Vagina (tissue), 2 donors: ENCODE data around the gene PRDM10. TPM values are rescaled to one million over a fixed set of nuclear protein-coding genes. Genes with fewer than 3 reads are reported as not detected.

Experiments
- DNase-seq, 2 donors: peaks; one replicate each; pipeline ENCODE4 v3.0.0-alpha.2; 2017; ENCODE audit errors: extremely low spot score in 2 of 2
- H3K27ac ChIP-seq: fragments of 200-600 bp; sonication (generic); one replicate; pipeline ENCODE4 v1.5.1; 2019
- H3K27me3 ChIP-seq: fragments of 200-600 bp; sonication (generic); one replicate; pipeline ENCODE4 v1.5.1; 2019
- H3K36me3 ChIP-seq, 2 donors: fragments of 200-600 bp; sonication (generic); one replicate each; pipeline ENCODE4 v1.5.1; 2017 to 2019
- H3K4me1 ChIP-seq: fragments of 200-600 bp; sonication (generic); one replicate; pipeline ENCODE4 v1.5.1; 2019
- H3K4me3 ChIP-seq, 2 donors: fragments of 200-600 bp; sonication (generic); 1 replicate in 1 of 2; 2 replicates in 1 of 2; pipeline ENCODE4 v1.5.1; 2016 to 2019
- H3K9me3 ChIP-seq: fragments of 200-600 bp; sonication (generic); one replicate; pipeline ENCODE4 v1.5.1; 2019
- CTCF ChIP-seq, 3 experiments: fragments of 450-650 bp in 2 of 3; fragments of 200-600 bp in 1 of 3; sonication (generic) in 1 of 3; IDR thresholded peaks; one replicate each; pipeline ENCODE4 v1.5.1; 2017 to 2019; ENCODE audit warnings: antibody characterized with exemption in 3 of 3, mild to moderate bottlenecking in 2 of 3, moderate library complexity in 2 of 3
- POLR2A ChIP-seq, 2 donors: fragments of 450-650 bp; IDR thresholded peaks; one replicate each; pipeline ENCODE4 v1.6.1; 2017; ENCODE audit warnings: antibody characterized with exemption in 2 of 2, mild to moderate bottlenecking in 2 of 2, moderate library complexity in 2 of 2
- POLR2AphosphoS5 ChIP-seq, 2 donors: sonication (generic); formaldehyde crosslinking; IDR thresholded peaks; one replicate each; pipeline ENCODE4 v1.9.0; 2017; ENCODE audit warnings: antibody characterized with exemption in 2 of 2, mild to moderate bottlenecking in 2 of 2, low read depth in 1 of 2; ENCODE audit not compliant: insufficient read depth in 1 of 2
- intact Hi-C: fragments of 100-400 bp; cut with DNase I; formaldehyde crosslinking; loops from one replicate; pipeline ENCODE4 v1.15.1; 2023
- total RNA-seq: library from RNA; depleted of rRNA; stranded (reverse); fragments of >200 nt; gene quantifications from one replicate; pipeline ENCODE4 v1.2.3, GENCODE V29; 2016

Gene PRDM10
- total RNA-seq: 11.3 TPM

- TF ChIP-seq POLR2AphosphoS5 (IDR thresholded peaks at IDR 0.05; ENCODE audit: insufficient read depth in 1 of 2, low read depth in 1 of 2) (peak in 1 of 2 donors; percentile 64), CTCF (IDR thresholded peaks at IDR 0.05) (peak in 1 of 3 experiments; percentile 9), POLR2A (IDR thresholded peaks at IDR 0.05) (peak in 1 of 2 donors; percentile 44)
- no peaks in the 10 kb centered on the region for H3K9me3 ChIP-seq
- H3K27ac ChIP-seq: peak within 1 kb of the TSS; percentile 99
- peaks cover 21% of the 10 kb centered on the region for H3K4me1 ChIP-seq
- peak within 1 kb of the TSS; percentile 79 to 95 for H3K4me3 ChIP-seq
- H3K27me3 ChIP-seq: no peaks in the 10 kb centered on the region
- no peaks in the 10 kb centered on the region for H3K36me3 ChIP-seq
- DNase-seq: no peak
- intact Hi-C loops: loop anchor here (5.0 kb wide), 1 partner anchor 65 kb away; the partner anchor contains the start of gene APLP2
Observed at GRCh38 chr11:130002352-130002845, at the start of gene PRDM10. Gene PRDM10 (minus strand): TSS chr11:130002835. CDS start chr11:129960964, 41,871 bp downstream.

- no peaks in the 10 kb centered on the region for H3K9me3 ChIP-seq
- H3K4me3 ChIP-seq: no peak overlapping the region
- TF ChIP-seq CTCF (IDR thresholded peaks at IDR 0.05) (no peak), POLR2AphosphoS5 (IDR thresholded peaks at IDR 0.05; ENCODE audit: insufficient read depth in 1 of 2, low read depth in 1 of 2) (no peak)
- no peaks in the 10 kb centered on the region for H3K27me3 ChIP-seq
- H3K27ac ChIP-seq: no peak overlapping the region
- DNase-seq: no peak
- intact Hi-C loops: no loop called here
- no peaks in the 10 kb centered on the region for H3K36me3 ChIP-seq
- peaks cover 21% of the 10 kb centered on the region for H3K4me1 ChIP-seq
Observed at GRCh38 chr11:130051082-130051481, 48.4 kb upstream of the PRDM10 start.

GRCh38 chr11:130050257-130050656, 47.6 kb upstream of the PRDM10 start:
- no peaks in the 10 kb centered on the region for H3K9me3 ChIP-seq
- no peaks in the 10 kb centered on the region for H3K27me3 ChIP-seq
- no peaks in the 10 kb centered on the region for H3K36me3 ChIP-seq
- intact Hi-C loops: no loop called here
- no peak for DNase-seq
- peaks cover 21% of the 10 kb centered on the region for H3K4me1 ChIP-seq
- H3K27ac ChIP-seq: no peak overlapping the region
- no peak overlapping the region for H3K4me3 ChIP-seq
- TF ChIP-seq POLR2AphosphoS5 (IDR thresholded peaks at IDR 0.05; ENCODE audit: insufficient read depth in 1 of 2, low read depth in 1 of 2) (peak in 1 of 2 donors; percentile 30), POLR2A (IDR thresholded peaks at IDR 0.05) (no peak)

GRCh38 chr11:130049328-130049771, 46.7 kb upstream of the PRDM10 start:
- intact Hi-C loops: no loop called here
- no peak overlapping the region for H3K4me3 ChIP-seq
- peaks cover 21% of the 10 kb centered on the region for H3K4me1 ChIP-seq
- TF ChIP-seq POLR2A (IDR thresholded peaks at IDR 0.05) (no peak), POLR2AphosphoS5 (IDR thresholded peaks at IDR 0.05; ENCODE audit: insufficient read depth in 1 of 2, low read depth in 1 of 2) (no peak), CTCF (IDR thresholded peaks at IDR 0.05) (no peak)
- no peaks in the 10 kb centered on the region for H3K36me3 ChIP-seq
- H3K9me3 ChIP-seq: no peaks in the 10 kb centered on the region
- no peak overlapping the region for H3K27ac ChIP-seq
- no peaks in the 10 kb centered on the region for H3K27me3 ChIP-seq
- DNase-seq: no peak

GRCh38 chr11:130047141-130047540, 44.5 kb upstream of the PRDM10 start:
- intact Hi-C loops: no loop called here
- H3K36me3 ChIP-seq: no peaks in the 10 kb centered on the region
- H3K27me3 ChIP-seq: no peaks in the 10 kb centered on the region
- H3K4me3 ChIP-seq: no peak overlapping the region
- TF ChIP-seq POLR2AphosphoS5 (IDR thresholded peaks at IDR 0.05; ENCODE audit: insufficient read depth in 1 of 2, low read depth in 1 of 2): no peak
- no peak for TF ChIP-seq CTCF (IDR thresholded peaks at IDR 0.05)
- TF ChIP-seq POLR2A (IDR thresholded peaks at IDR 0.05): no peak
- DNase-seq: no peak
- no peaks in the 10 kb centered on the region for H3K9me3 ChIP-seq
- no peak overlapping the region for H3K27ac ChIP-seq
- peaks cover 21% of the 10 kb centered on the region for H3K4me1 ChIP-seq
